AG10803 (cell line): ENCODE results near the gene HAUS8.
A peak's percentile ranks its signal among the peaks of the same experiment; 100 is the strongest.

Experiments
- DNase-seq: peaks from one replicate; pipeline ENCODE4 v3.0.0; 2010; ENCODE audit warnings: low read depth
- H3K4me3 ChIP-seq: 2 replicates; pipeline ENCODE4 v1.5.1; 2011; ENCODE audit warnings: mild to moderate bottlenecking, low read length, control low read depth
- CTCF ChIP-seq: conservative IDR thresholded peaks from 2 replicates; pipeline ENCODE4 v1.5.1; 2011; ENCODE audit warnings: mild to moderate bottlenecking, low read length, control low read depth, inconsistent platforms

The HAUS8 gene

GRCh38 chr19:17060802-17061201 is 14.4 kb downstream of the HAUS8 start:
- TF ChIP-seq CTCF: no peak
- no peak for DNase-seq
- H3K4me3 ChIP-seq: no peak overlapping the region

- TF ChIP-seq CTCF: no peak
- peak; percentile 36 for DNase-seq
- H3K4me3 ChIP-seq: no peak overlapping the region
Measured at GRCh38 chr19:17058236-17058635, 17.0 kb downstream of the HAUS8 start.

- DNase-seq: no peak
- H3K4me3 ChIP-seq: no peak overlapping the region
- TF ChIP-seq CTCF: no peak
Measured at GRCh38 chr19:17055636-17056035, 19.6 kb downstream of the HAUS8 start.

- H3K4me3 ChIP-seq: no peak overlapping the region
- no peak for TF ChIP-seq CTCF
- no peak for DNase-seq
Measured at GRCh38 chr19:17054746-17055145, 20.5 kb downstream of the HAUS8 start.

GRCh38 chr19:17052439-17052838 is 22.8 kb downstream of the HAUS8 start:
- peak; percentile 69 for TF ChIP-seq CTCF
- peak; percentile 54 for DNase-seq

GRCh38 chr19:17049711-17050280 is 25.5 kb downstream of the HAUS8 start:
- H3K4me3 ChIP-seq: no peak overlapping the region
- no peak for TF ChIP-seq CTCF
- peak; percentile 41 for DNase-seq

More at GRCh38 chr19:17052439-17052838, 22.8 kb downstream of the HAUS8 start:
- H3K4me3 ChIP-seq: no peak overlapping the region

GRCh38 chr19:17048885-17049453 is 26.3 kb downstream of the HAUS8 start:
- no peak for TF ChIP-seq CTCF
- no peak overlapping the region for H3K4me3 ChIP-seq
- DNase-seq: no peak
